Smooth muscle cell (in vitro differentiated cells): ENCODE results near the gene LDLRAD4. TPM values are rescaled to one million over a fixed set of nuclear protein-coding genes. Genes with fewer than 3 reads are reported as not detected.

Experiments
- DNase-seq: peaks from one replicate; lab custom pipeline; 2025; ENCODE audit not compliant: unreplicated experiment; lab: John Stamatoyannopoulos, UW
- H2AFZ ChIP-seq: fragments of 200-600 bp; sonication (generic); 2 replicates; pipeline ENCODE4 v1.6.0; 2016; ENCODE audit warnings: antibody characterized with exemption, low read depth, mild to moderate bottlenecking
- H3F3A ChIP-seq: fragments of 200-600 bp; sonication (generic); 2 replicates; pipeline ENCODE4 v1.6.0; 2017; ENCODE audit warnings: antibody characterized with exemption, low read depth
- H3K27ac ChIP-seq: fragments of 200-600 bp; sonication (generic); 2 replicates; pipeline ENCODE4 v1.5.1; 2016; ENCODE audit warnings: low read depth, mild to moderate bottlenecking
- H3K27me3 ChIP-seq: fragments of 200-600 bp; sonication (generic); 2 replicates; pipeline ENCODE4 v1.6.1; 2016; ENCODE audit warnings: low read depth, mild to moderate bottlenecking
- H3K36me3 ChIP-seq: fragments of 200-600 bp; sonication (generic); 2 replicates; pipeline ENCODE4 v1.5.1; 2016; ENCODE audit warnings: low read depth
- H3K4me1 ChIP-seq: fragments of 200-600 bp; sonication (generic); 2 replicates; pipeline ENCODE4 v1.5.1; 2016; ENCODE audit warnings: low read depth
- H3K4me2 ChIP-seq: fragments of 200-600 bp; sonication (generic); 2 replicates; pipeline ENCODE4 v1.6.0; 2016; ENCODE audit warnings: mild to moderate bottlenecking
- H3K4me3 ChIP-seq: fragments of 200-600 bp; sonication (generic); 2 replicates; pipeline ENCODE4 v1.5.1; 2016; ENCODE audit warnings: mild to moderate bottlenecking
- H3K79me2 ChIP-seq: fragments of 200-600 bp; sonication (generic); 2 replicates; pipeline ENCODE4 v1.6.0; 2016; ENCODE audit warnings: low read depth, mild to moderate bottlenecking
- H3K9ac ChIP-seq: fragments of 200-600 bp; sonication (generic); 2 replicates; pipeline ENCODE4 v1.6.0; 2016; ENCODE audit warnings: low read depth
- H3K9me3 ChIP-seq: fragments of 200-600 bp; sonication (generic); replicated peaks from 2 replicates; pipeline ENCODE4 v1.5.1; 2016; ENCODE audit warnings: low read depth
- H4K20me1 ChIP-seq: fragments of 200-600 bp; sonication (generic); 2 replicates; pipeline ENCODE4 v1.6.0; 2016; ENCODE audit warnings: low read depth
- CTCF ChIP-seq: fragments of 200-600 bp; sonication (generic); IDR thresholded peaks from 2 replicates; pipeline ENCODE4 v1.5.1; 2017; ENCODE audit warnings: borderline replicate concordance, mild to moderate bottlenecking, antibody characterized with exemption; ENCODE audit not compliant: insufficient read depth, poor library complexity, severe bottlenecking
- WGBS: methylation state at CpG from one replicate; pipeline ENCODE4 v1.1.7; 2016; ENCODE audit warnings: low lambda C conversion rate; 5-methylcytosine and 5-hydroxymethylcytosine counted together
- polyA plus RNA-seq: library from polyadenylated mRNA; unstranded; fragments of >200 nt; fragmentation: Nextera tagmentation; extraction: Ambion mirVana; gene quantifications from 2 replicates; pipeline ENCODE4 v1.2.1, GENCODE V29; 2016
- total RNA-seq: library from RNA; depleted of rRNA; stranded (reverse); fragments of >200 nt; gene quantifications from 2 replicates; pipeline ENCODE4 v1.2.3, GENCODE V29; 2014

The LDLRAD4 gene
- total RNA-seq = 36.2 and 41.1 TPM in 2 replicates
- 40.9 and 48.3 TPM in 2 replicates for polyA plus RNA-seq

DNA sequence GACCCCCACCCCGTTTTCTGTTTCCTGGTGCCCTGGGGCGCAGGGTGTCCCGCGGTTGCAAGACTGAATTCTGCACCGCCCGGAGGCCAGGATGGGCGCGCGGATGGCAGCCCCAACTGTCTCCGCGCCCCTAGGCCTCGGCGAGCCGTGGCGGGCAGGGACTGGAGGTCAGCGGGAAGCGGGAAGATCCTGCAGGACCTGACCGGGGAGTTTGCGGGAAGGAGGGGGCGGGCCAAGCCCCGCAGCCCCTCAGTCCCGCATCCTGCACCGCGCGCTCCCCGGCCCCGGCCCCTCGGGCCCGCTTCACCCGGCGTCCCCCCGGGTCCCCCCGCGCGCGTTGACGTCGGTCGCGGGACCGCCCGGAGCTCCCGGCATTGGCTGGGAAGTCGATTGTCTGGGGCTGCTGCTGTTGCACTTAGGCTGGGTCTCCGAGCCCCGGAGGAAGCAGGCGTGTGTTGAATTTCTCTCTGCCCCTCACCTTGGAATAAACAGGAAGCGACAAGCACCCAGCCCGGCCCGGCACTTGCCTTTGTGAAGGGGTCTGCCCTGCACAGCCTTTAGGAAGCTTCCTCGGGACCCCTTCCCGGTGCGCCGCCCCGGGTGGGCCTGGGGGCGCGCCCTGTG, at the start of gene LDLRAD4:
TSS of gene LDLRAD4 (plus strand) at position 393 of the 624 bp plus-strand sequence.
- H3F3A ChIP-seq = peaks cover 25% of the 10 kb centered on the region
- DNase-seq = no peak
- no peaks in the 10 kb centered on the region for H3K36me3 ChIP-seq
- no peak for TF ChIP-seq CTCF
- H3K27ac ChIP-seq = peak within 1 kb of the TSS; percentile 94
- peak within 1 kb of the TSS; percentile 66 for H2AFZ ChIP-seq
- no peaks in the 10 kb centered on the region for H3K9me3 ChIP-seq
- H4K20me1 ChIP-seq = peaks cover 10% of the 10 kb centered on the region
- H3K79me2 ChIP-seq = peaks cover 40% of the 10 kb centered on the region
- H3K4me2 ChIP-seq = peak within 1 kb of the TSS; percentile 89
- H3K27me3 ChIP-seq = no peaks in the 10 kb centered on the region
- H3K9ac ChIP-seq = peak within 1 kb of the TSS; percentile 86
- 2% methylated on average over 28 of the region's 57 CpGs for WGBS
- peak within 1 kb of the TSS; percentile 81 for H3K4me3 ChIP-seq
- peaks cover 31% of the 10 kb centered on the region for H3K4me1 ChIP-seq

DNA sequence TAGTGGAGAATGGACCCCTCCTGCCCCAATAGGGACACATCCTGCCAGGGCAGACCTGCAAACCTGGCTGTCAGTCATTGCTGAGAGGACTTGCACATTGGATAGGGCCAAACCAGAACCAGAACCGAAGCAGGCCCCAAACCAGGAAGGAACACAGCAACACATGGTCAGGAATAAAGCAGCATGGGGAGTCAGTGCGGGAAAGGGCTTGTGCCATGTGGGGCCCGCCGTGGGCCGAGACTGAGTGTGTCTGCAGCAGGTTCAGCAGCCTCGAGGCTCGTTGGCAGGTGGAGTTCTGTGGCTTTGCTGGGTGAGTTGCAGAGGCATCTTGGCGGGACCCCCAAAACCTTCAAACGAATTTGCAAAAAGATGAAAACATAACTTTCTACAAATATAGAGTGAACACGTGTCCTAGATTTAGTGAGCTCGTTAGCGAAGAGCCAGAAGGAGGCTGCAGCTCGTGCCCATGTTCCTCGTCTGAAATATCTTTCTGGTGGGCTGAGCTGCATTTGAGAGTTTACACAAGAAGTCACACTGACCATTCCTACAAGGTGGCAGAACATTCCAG, 44.9 kb upstream of the LDLRAD4 start:
- peaks cover 5% of the 10 kb centered on the region for H3F3A ChIP-seq
- H3K4me2 ChIP-seq = peak overlapping the region; percentile 43
- DNase-seq = no peak
- H3K79me2 ChIP-seq = no peaks in the 10 kb centered on the region
- no peak overlapping the region for H3K9ac ChIP-seq
- no peak overlapping the region for H3K4me3 ChIP-seq
- TF ChIP-seq CTCF = no peak
- no peaks in the 10 kb centered on the region for H3K4me1 ChIP-seq
- 93% methylated on average over 14 of the region's 14 CpGs for WGBS
- H2AFZ ChIP-seq = peak overlapping the region; percentile 40
- H3K36me3 ChIP-seq = no peaks in the 10 kb centered on the region
- no peaks in the 10 kb centered on the region for H3K9me3 ChIP-seq
- H4K20me1 ChIP-seq = no peaks in the 10 kb centered on the region
- no peak overlapping the region for H3K27ac ChIP-seq
- H3K27me3 ChIP-seq = no peaks in the 10 kb centered on the region

DNA sequence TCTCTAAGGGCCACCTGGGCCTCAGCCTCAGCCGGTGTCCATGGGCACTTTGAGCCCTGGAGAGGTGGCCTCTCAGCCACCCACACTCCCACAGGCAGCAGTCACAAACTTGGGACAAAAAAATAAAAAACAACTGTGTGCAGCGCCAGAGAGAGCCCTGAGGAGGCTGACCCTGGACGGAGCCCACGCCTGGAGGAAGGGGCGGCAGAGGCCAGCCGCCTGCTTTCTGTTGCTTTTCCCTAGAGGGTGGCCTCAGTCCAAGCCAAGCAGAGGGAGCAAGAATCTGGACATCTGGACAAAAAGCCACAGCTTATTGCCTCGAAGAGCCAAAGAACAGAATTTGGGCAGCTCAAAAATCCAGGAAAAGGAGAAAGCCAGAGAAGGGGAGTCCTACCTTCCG, 43.3 kb upstream of the LDLRAD4 start:
- peaks cover 5% of the 10 kb centered on the region for H3F3A ChIP-seq
- no peak overlapping the region for H2AFZ ChIP-seq
- DNase-seq = no peak
- no peaks in the 10 kb centered on the region for H3K36me3 ChIP-seq
- H4K20me1 ChIP-seq = no peaks in the 10 kb centered on the region
- H3K4me3 ChIP-seq = no peak overlapping the region
- 54% methylated on average over 8 of the region's 8 CpGs for WGBS
- H3K27me3 ChIP-seq = no peaks in the 10 kb centered on the region
- no peak for TF ChIP-seq CTCF
- no peak overlapping the region for H3K9ac ChIP-seq
- H3K4me1 ChIP-seq = no peaks in the 10 kb centered on the region
- peak overlapping the region; percentile 40 for H3K4me2 ChIP-seq
- H3K27ac ChIP-seq = no peak overlapping the region
- H3K79me2 ChIP-seq = no peaks in the 10 kb centered on the region
- no peaks in the 10 kb centered on the region for H3K9me3 ChIP-seq
